ENCODE data around the gene AMIGO1. TPM values are rescaled to one million over a fixed set of nuclear protein-coding genes. Genes with fewer than 3 reads are reported as not detected.

Gene AMIGO1
- total RNA-seq, 4 donors from 2014 or later = 2.4 to 10.6 (median 5.9) TPM

DNA sequence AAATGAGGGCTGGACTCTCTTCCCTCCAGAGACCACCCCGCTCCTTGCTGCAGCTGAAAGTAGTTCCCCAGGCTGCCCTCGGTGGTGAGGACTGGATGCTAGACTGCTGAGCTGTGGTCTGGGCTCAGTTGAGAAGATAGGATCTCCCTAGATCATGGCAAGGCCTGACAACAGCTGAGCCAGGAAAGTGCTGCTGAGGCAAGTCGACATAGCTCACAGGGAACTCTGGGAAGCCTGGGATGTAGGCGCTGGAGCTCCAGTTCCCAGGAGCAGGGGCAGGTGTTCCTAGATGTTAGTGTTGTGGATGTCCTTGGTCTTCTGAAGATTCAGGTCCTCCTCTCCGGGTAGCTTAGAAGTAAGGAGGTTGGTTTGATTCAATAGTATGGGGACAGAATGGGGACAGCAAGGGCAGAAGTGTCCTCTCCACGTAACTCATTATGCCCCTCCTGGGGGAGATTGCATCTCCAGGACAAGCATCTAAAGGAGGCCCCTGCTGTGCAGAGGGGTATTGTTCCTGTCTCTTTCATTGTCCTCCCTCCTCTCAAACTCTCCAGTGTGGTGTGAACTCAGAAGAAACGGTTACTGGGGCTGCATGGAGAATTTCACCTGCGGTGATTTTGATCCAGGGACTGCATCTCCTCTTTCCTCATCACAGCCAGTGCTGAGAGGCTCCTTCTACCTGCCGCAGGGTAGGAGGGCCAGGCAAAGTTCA is 11.9 kb downstream of the AMIGO1 start:
- TF ChIP-seq, protein P1, sequence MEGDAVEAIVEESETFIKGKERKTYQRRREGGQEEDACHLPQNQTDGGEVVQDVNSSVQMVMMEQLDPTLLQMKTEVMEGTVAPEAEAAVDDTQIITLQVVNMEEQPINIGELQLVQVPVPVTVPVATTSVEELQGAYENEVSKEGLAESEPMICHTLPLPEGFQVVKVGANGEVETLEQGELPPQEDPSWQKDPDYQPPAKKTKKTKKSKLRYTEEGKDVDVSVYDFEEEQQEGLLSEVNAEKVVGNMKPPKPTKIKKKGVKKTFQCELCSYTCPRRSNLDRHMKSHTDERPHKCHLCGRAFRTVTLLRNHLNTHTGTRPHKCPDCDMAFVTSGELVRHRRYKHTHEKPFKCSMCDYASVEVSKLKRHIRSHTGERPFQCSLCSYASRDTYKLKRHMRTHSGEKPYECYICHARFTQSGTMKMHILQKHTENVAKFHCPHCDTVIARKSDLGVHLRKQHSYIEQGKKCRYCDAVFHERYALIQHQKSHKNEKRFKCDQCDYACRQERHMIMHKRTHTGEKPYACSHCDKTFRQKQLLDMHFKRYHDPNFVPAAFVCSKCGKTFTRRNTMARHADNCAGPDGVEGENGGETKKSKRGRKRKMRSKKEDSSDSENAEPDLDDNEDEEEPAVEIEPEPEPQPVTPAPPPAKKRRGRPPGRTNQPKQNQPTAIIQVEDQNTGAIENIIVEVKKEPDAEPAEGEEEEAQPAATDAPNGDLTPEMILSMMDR (IDR thresholded peaks at IDR 0.05) = no peak
- DNase-seq (ENCODE audit: low spot score) = no peak
- no peak for ATAC-seq (ENCODE audit: low FRiP score)

DNA sequence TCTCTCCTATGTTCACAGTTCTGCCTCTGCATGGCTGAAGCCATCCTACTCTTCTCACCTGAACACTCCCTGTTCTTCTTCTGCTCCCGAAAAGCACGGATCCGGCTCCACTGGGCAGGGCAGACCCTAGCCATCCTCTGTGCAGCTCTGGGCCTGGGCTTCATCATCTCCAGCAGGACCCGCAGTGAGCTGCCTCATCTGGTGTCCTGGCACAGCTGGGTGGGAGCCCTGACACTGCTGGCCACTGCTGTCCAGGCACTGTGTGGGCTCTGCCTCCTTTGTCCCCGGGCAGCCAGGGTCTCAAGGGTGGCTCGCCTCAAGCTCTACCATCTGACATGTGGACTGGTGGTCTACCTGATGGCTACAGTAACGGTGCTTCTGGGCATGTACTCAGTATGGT is 13.8 kb downstream of the AMIGO1 start:
- no peak for ATAC-seq (ENCODE audit: low FRiP score)
- DNase-seq (ENCODE audit: low spot score) = no peak
- TF ChIP-seq, protein P1 (IDR thresholded peaks at IDR 0.05) = no peak

DNA sequence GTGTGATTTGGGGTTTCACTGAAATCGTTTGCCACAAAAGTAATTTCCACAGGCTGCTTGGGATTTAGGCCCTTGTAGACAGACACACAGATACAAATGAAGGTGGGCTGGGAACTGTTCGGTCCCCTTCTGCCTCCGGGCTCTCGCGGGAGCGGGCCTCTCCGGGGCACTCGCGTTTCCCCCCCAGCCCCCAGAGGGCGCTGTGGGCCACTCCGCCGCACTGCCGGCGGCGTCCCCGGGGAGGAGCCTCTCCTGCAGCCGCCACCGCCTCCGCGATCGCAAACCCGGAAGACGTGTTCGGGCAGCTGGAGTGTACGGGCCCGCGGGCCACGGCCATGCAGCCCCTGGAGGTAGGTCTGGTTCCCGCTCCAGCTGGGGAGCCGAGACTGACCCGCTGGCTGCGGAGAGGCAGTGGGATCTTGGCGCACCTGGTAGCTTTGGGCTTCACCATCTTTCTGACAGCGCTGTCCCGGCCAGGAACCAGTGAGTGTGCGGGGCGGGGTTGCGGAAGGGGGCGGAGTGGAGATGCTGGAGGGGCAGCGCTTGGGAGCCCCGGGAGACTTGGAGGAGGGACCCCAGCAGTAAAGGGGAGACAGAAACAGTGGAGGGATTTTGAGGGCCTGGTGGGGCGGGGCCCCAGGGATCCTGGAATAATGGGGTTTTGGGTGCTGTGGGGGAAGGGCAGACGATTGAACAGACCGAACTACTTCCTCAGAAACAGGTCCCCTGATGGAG is 15.6 kb downstream of the AMIGO1 start, which contains the start of gene CYB561D1:
TSS of gene CYB561D1 (plus strand) at position 290 of the 735 bp plus-strand sequence. CDS start at position 336, 46 bp downstream.
- peak; percentile 56 for DNase-seq (ENCODE audit: low spot score)
- TF ChIP-seq, protein P1 (IDR thresholded peaks at IDR 0.05) = peak in 2 of 3 donors; percentile 78 to 92
- peak; percentile 91 for ATAC-seq (ENCODE audit: low FRiP score)

DNA sequence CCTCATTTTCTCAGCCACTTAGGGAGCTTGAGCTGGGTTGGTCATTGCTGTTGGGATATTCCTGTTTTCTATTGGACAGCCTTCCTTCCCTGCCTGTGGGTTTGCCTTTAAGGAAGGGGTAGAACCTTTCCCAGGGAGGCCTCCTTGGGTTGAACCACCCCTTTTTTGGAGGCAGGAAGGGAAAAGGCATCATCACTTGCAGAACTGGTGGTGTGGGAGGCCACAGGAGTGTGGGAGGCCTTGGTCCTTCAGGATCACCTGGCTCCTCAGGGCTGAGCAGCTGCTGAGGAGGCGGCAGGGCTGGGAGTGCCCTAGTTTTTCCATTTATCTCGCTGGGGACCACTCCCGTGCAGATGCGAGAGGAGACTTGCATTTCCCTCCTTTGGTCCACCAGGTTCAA is 16.3 kb downstream of the AMIGO1 start:
- DNase-seq (ENCODE audit: low spot score) = no peak
- no peak for ATAC-seq (ENCODE audit: low FRiP score)
- TF ChIP-seq, protein P1 (IDR thresholded peaks at IDR 0.05) = no peak

DNA sequence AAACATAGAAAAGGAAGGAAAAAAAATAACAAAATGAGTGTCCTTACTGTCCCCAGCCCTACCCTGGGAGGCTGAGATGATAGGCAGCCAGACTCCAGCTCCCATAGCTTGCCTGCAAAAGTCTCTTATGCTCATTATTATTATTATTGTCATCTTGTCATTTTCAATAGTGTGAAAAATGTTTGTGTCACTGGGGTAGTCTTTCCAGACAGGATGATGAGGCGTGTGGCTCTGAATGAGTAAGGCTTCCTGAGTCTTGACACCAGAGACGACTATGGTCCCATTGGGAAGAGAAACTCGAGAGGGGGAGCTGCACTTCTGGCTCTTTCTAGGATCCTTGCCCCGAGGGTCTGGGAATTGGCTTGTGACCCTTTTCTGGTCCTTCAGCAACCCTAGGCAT is 16.7 kb downstream of the AMIGO1 start:
- ATAC-seq (ENCODE audit: low FRiP score) = no peak
- DNase-seq (ENCODE audit: low spot score) = no peak
- TF ChIP-seq, protein P1 (IDR thresholded peaks at IDR 0.05) = no peak

DNA sequence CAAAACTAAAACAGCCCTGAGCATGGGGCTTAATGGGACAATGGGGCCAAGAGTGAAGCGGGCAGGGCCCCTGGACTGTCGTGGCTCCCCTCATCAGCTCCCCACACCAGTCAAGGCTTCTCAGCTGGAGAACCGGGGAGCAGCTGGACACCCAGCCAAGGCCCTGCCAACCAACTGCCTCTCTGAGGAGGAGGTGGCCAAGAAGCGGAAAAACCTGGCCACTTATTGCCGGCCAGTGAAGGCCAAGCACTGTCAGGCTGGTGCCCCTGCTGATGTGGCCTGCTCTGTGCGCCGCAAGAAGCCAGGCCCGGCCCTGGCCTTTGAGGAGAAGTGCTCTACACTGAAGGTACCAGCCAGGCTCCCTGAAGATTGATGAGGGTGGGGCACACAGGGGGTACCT is 18.2 kb downstream of the AMIGO1 start:
- TF ChIP-seq, protein P1 (IDR thresholded peaks at IDR 0.05) = no peak
- ATAC-seq (ENCODE audit: low FRiP score) (no peak), DNase-seq (ENCODE audit: low spot score) (no peak)

Data from omental fat pad (tissue), 4 donors.